ENCODE data around the gene TOR1A. TPM values are rescaled to one million over a fixed set of nuclear protein-coding genes. Genes with fewer than 3 reads are reported as not detected.

Gene TOR1A
- total RNA-seq, 1 donor = 51.4 TPM

DNA sequence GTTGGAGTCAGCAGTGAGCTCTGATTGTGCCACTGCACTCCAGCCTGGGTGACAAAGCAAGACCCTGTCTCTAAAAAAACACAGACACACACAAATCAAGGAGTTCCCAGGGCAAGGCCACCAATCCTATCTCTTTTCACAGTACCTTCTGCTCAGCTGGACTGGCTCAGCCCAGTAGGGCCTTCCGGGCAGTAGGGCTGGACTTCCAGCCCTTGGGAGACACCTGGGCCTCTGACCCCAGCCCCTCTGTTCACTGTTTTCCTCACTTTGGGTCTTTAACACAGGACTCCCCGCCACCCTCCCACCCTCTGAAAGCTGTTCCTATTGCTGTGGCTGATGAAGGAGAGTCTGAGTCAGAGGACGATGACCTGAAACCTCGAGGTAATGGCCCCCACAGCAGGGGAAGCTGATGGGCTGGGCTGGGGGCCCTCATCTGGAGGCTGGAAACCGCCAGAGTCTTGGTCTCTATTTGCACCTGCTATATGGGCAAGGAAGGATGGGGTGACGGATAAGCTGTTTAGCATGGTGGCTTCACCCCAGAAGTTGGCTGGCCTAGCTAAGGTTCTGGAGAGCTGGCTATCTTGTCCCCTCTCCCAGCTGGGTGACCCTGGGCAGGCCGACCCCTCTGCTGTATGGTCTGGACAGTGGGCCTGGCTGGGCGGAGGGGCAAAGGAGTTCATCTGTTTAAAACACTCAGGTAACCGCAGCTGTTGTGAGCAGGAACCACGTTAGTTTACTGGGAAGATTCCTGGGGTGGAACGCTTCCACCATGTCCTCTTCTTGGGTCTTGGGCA is 36.9 kb upstream of the TOR1A start:
- DNase-seq (ENCODE audit: low read depth) = no peak
- TF ChIP-seq, protein P1, sequence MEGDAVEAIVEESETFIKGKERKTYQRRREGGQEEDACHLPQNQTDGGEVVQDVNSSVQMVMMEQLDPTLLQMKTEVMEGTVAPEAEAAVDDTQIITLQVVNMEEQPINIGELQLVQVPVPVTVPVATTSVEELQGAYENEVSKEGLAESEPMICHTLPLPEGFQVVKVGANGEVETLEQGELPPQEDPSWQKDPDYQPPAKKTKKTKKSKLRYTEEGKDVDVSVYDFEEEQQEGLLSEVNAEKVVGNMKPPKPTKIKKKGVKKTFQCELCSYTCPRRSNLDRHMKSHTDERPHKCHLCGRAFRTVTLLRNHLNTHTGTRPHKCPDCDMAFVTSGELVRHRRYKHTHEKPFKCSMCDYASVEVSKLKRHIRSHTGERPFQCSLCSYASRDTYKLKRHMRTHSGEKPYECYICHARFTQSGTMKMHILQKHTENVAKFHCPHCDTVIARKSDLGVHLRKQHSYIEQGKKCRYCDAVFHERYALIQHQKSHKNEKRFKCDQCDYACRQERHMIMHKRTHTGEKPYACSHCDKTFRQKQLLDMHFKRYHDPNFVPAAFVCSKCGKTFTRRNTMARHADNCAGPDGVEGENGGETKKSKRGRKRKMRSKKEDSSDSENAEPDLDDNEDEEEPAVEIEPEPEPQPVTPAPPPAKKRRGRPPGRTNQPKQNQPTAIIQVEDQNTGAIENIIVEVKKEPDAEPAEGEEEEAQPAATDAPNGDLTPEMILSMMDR (IDR thresholded peaks at IDR 0.05; ENCODE audit: insufficient read depth, low read depth, low read length) = no peak
- no peak overlapping the region for H3K4me3 ChIP-seq (ENCODE audit: low read depth, low read length)

DNA sequence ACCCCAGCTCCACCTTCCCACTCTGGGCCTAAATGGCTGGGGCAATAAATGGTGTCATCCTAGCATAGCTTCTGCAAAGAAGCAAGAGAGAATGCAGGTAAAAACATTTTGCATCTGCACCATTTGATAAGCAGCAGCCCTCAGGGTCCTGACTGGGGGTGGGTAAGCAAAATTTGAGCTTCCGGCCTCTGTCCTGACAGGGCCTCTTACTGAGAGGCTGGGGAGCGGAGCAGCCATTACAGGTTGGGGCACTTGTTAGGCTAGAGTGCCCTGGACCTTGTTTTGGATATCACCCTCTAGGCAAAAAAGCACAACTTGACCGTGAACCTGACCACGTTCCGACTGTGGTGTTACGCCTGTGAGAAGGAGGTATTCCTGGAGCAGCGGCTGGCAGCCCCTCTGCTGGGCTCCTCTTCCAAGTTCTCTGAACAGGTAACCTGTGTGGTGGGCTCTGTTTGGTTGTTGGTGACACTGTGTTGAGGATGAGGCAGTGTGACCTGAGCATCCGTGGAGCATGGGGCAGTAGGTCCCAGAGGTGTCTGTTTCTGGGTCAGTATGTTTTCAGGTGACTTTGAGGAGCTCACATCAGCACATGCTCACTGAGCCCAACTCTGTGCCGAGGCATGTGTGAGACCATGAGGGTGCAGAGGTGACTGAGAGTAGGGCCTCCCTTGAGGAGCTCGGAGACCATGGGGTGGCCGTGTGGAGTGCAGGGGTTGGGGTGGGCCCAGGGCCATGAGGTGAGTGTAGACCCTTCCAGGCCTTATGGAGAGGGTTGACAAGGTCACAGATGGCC is 34.4 kb upstream of the TOR1A start:
- DNase-seq (ENCODE audit: low read depth) = no peak
- H3K4me3 ChIP-seq (ENCODE audit: low read depth, low read length) = no peak overlapping the region
- TF ChIP-seq, protein P1 (IDR thresholded peaks at IDR 0.05; ENCODE audit: insufficient read depth, low read depth, low read length) = no peak

DNA sequence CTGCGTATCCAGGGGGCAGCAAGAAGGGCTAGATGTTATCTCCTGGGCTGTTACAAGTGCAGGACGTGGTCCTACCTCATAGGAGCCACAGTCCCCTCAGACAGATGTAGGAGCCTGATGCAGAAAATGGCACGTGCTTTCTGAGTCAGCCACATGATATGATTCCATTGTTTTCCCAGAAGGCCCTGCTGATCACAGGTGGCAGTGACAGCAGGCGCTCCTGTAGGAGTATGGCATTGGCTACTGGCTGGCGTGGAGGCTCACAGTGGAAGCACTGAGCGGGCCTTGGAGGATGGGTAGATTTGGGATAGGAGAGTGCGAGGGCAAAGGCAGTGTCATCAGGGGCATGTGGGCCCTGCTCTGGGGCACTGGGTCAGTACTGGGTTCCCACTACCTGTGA is 33.3 kb upstream of the TOR1A start:
- TF ChIP-seq, protein P1 (IDR thresholded peaks at IDR 0.05; ENCODE audit: insufficient read depth, low read depth, low read length) = no peak
- no peak overlapping the region for H3K4me3 ChIP-seq (ENCODE audit: low read depth, low read length)
- DNase-seq (ENCODE audit: low read depth) = no peak

DNA sequence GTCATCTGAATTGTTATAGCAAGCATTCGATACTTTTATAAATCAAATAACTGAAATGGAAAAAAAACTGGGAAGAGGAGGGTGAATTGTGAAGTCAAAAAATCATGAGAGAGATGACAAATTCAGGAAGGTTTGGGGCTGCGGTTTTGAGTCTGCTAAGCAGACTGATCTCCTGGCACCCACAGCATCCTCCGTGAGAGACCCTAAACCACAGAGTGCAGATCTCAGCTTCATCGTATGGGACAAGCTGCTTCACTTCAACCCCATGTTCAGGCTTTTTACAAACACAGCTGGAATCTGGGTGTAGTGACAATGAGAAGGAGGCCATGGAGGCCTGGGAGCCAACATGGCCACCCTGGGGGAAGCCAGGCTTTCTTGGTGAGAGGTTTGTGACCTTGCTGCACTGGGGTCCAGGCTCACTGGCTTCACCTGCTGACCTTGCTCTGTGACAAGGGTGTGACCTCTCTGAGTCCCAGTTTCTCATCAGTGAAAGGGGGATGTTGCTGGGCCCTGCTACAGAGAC is 30.7 kb upstream of the TOR1A start:
- DNase-seq (ENCODE audit: low read depth) = no peak
- H3K4me3 ChIP-seq (ENCODE audit: low read depth, low read length) = no peak overlapping the region
- TF ChIP-seq, protein P1 (IDR thresholded peaks at IDR 0.05; ENCODE audit: insufficient read depth, low read depth, low read length) = no peak

DNA sequence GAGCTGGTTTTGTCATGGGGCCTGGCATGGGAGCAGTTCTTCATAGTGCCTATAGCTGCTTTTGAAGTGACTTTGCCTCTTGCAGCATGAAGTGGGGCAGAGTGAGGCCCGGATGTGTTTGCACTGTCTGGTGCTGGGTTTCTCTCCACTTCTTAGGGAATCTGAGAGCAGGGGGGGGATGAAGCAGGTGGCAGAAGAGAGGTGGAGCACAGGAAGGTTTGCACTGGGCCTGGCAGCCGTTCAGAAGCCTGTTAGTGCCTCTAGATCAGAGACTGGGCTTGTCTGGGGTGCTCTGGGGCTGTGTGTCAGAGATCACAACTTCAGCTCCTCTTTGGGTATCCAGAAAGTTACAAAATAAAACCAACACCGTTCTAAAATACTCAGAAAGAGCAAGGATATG is 29.7 kb upstream of the TOR1A start:
- H3K4me3 ChIP-seq (ENCODE audit: low read depth, low read length) = no peak overlapping the region
- TF ChIP-seq, protein P1 (IDR thresholded peaks at IDR 0.05; ENCODE audit: insufficient read depth, low read depth, low read length) = no peak
- DNase-seq (ENCODE audit: low read depth) = no peak

DNA sequence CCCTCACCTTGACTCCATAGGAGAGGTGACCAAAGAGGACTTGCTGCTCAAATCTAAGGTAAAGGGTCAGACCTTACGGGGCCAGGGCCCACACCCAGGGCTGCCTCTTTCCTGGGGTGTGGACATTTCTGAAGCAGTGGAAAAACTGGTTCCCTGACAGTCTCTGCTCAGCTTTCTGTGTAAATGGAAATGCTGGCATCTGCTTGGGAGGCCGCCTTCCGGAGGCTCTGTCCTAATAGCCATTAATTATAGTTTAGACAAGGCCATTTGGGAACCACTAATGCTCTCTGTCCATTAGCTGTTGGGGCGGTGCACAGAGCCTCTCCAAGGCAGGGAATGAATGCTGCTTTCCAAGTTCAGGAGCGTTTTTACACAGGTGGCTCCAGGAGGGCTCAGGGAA is 28.6 kb upstream of the TOR1A start:
- H3K4me3 ChIP-seq (ENCODE audit: low read depth, low read length) = no peak overlapping the region
- TF ChIP-seq, protein P1 (IDR thresholded peaks at IDR 0.05; ENCODE audit: insufficient read depth, low read depth, low read length) = no peak
- no peak for DNase-seq (ENCODE audit: low read depth)
